T-helper 1 cell treated with Interleukin-12 subunit alpha and Interleukin-12 subunit beta and Interleukin-4 antibody, amounts not matched to agents 30 ng/mL and 1 ng/mL, for 36 hours (primary cell): ENCODE measurements around the gene SEMA3B. TPM values are rescaled to one million over a fixed set of nuclear protein-coding genes. Genes with fewer than 3 reads are reported as not detected.

ENCODE experiments used
- intact Hi-C: fragments of 100-400 bp; cut with micrococcal nuclease; formaldehyde crosslinking; loops from one replicate; pipeline ENCODE4 v1.15.1; 2024
- total RNA-seq: library from RNA; stranded (reverse); gene quantifications from 2 replicates; pipeline ENCODE4 v1.2.3, GENCODE V29; 2022

The SEMA3B gene
- 1.2 TPM in 2 replicates for total RNA-seq

- intact Hi-C loops = no loop called here
Measured at GRCh38 chr3:50268703-50269451, at the start of gene SEMA3B. Gene SEMA3B (plus strand): TSS chr3:50269147. CDS start chr3:50269241, 94 bp downstream.

GRCh38 chr3:50219285-50219684 lies 49.7 kb upstream of the SEMA3B start:
- intact Hi-C loops = no loop called here

GRCh38 chr3:50220109-50220508 lies 48.8 kb upstream of the SEMA3B start:
- intact Hi-C loops = no loop called here

GRCh38 chr3:50221051-50221410 lies 47.9 kb upstream of the SEMA3B start:
- intact Hi-C loops = no loop called here

GRCh38 chr3:50221411-50222168 lies 47.4 kb upstream of the SEMA3B start:
- intact Hi-C loops = no loop called here

- intact Hi-C loops = no loop called here
Measured at GRCh38 chr3:50222169-50222528, 46.8 kb upstream of the SEMA3B start.

- intact Hi-C loops = loop anchor here (5.0 kb wide), 1 partner anchor 367 kb away; the partner anchor contains the start of gene TRAIP
Measured at GRCh38 chr3:50224639-50225038, 44.3 kb upstream of the SEMA3B start.

- intact Hi-C loops = loop anchor here (1.0 to 5.0 kb wide), 9 partner anchors 8 to 370 kb away; partner anchors contain the start of genes HYAL3, NAA80 and TRAIP
Measured at GRCh38 chr3:50226888-50227389, 42.0 kb upstream of the SEMA3B start.

GRCh38 chr3:50227390-50228183 lies 41.4 kb upstream of the SEMA3B start:
- intact Hi-C loops = loop anchor here (1.0 to 5.0 kb wide), 7 partner anchors 8 to 370 kb away; partner anchors contain the start of genes HYAL3, NAA80 and TRAIP

GRCh38 chr3:50228184-50228763 lies 40.7 kb upstream of the SEMA3B start:
- intact Hi-C loops = loop anchor here (5.0 kb wide), 1 partner anchor 371 kb away; the partner anchor contains the start of gene TRAIP

- intact Hi-C loops = loop anchor here (5.0 kb wide), 1 partner anchor 372 kb away; the partner anchor contains the start of gene TRAIP
Measured at GRCh38 chr3:50229490-50229889, 39.5 kb upstream of the SEMA3B start.

GRCh38 chr3:50230104-50230793 lies 38.7 kb upstream of the SEMA3B start:
- intact Hi-C loops = loop anchor here (10.0 kb wide), 1 partner anchor 1155 kb away; the partner anchor contains the start of gene MANF

GRCh38 chr3:50230794-50231125 lies 38.2 kb upstream of the SEMA3B start:
- intact Hi-C loops = loop anchor here (10.0 kb wide), 1 partner anchor 1154 kb away; the partner anchor contains the start of gene MANF

GRCh38 chr3:50231581-50231980 lies 37.4 kb upstream of the SEMA3B start:
- intact Hi-C loops = loop anchor here (10.0 kb wide), 1 partner anchor 1153 kb away; the partner anchor contains the start of gene MANF

GRCh38 chr3:50232303-50232702 lies 36.6 kb upstream of the SEMA3B start:
- intact Hi-C loops = loop anchor here (10.0 kb wide), 1 partner anchor 1152 kb away; the partner anchor contains the start of gene MANF

GRCh38 chr3:50233176-50233575 lies 35.8 kb upstream of the SEMA3B start:
- intact Hi-C loops = loop anchor here (10.0 kb wide), 1 partner anchor 1152 kb away; the partner anchor contains the start of gene MANF

- intact Hi-C loops = loop anchor here (1.0 to 10.0 kb wide), 15 partner anchors 9 to 1707 kb away; partner anchors contain the start of genes CISH, GMPPB, HEMK1 and HYAL3
Measured at GRCh38 chr3:50235716-50236483, 33.0 kb upstream of the SEMA3B start, which contains the start of gene GNAI2. Gene GNAI2 (plus strand): TSS chr3:50236204. CDS start chr3:50236336, 132 bp downstream.

- intact Hi-C loops = loop anchor here (1.0 to 10.0 kb wide), 10 partner anchors 42 to 1436 kb away; partner anchors contain the start of genes CISH, GMPPB, HEMK1 and HYAL3
Measured at GRCh38 chr3:50236484-50237132, 32.3 kb upstream of the SEMA3B start.
